Suprapubic skin (tissue), 4 donors: ENCODE data around the gene LYL1. TPM values are rescaled to one million over a fixed set of nuclear protein-coding genes. Genes with fewer than 3 reads are reported as not detected.

Source experiments
- DNase-seq, 2 donors: peaks; one replicate each; pipeline ENCODE4 v3.0.0-alpha.2; 2019; ENCODE audit warnings: low spot score in 2 of 2
- H3K27ac ChIP-seq: fragments of 200-600 bp; sonication (generic); one replicate; pipeline ENCODE4 v1.5.1; 2019
- H3K27me3 ChIP-seq: fragments of 200-600 bp; sonication (generic); one replicate; pipeline ENCODE4 v1.5.1; 2019
- H3K36me3 ChIP-seq: fragments of 200-600 bp; sonication (generic); one replicate; pipeline ENCODE4 v1.5.1; 2019
- H3K4me1 ChIP-seq: fragments of 200-600 bp; sonication (generic); one replicate; pipeline ENCODE4 v1.5.1; 2019
- H3K4me3 ChIP-seq: fragments of 200-600 bp; sonication (generic); one replicate; pipeline ENCODE4 v1.5.1; 2019; ENCODE audit warnings: mild to moderate bottlenecking
- H3K9me3 ChIP-seq: fragments of 200-600 bp; sonication (generic); one replicate; pipeline ENCODE4 v1.5.1; 2019
- EP300 ChIP-seq: sonication (generic); formaldehyde crosslinking; IDR thresholded peaks from one replicate; pipeline ENCODE4 v1.6.1; 2017; ENCODE audit warnings: antibody characterized with exemption
- POLR2A ChIP-seq, 2 donors: fragments of 450-650 bp; IDR thresholded peaks; one replicate each; pipeline ENCODE4 v1.6.1; 2017; ENCODE audit warnings: antibody characterized with exemption in 2 of 2, mild to moderate bottlenecking in 2 of 2, moderate library complexity in 2 of 2
- POLR2AphosphoS5 ChIP-seq, 3 donors: sonication (generic); formaldehyde crosslinking; IDR thresholded peaks; one replicate each; pipeline ENCODE4 v1.6.1; 2017; ENCODE audit warnings: antibody characterized with exemption in 3 of 3
- WGBS: methylation state at CpG from one replicate; pipeline ENCODE4 v1.1.5; 2018; 5-methylcytosine and 5-hydroxymethylcytosine counted together
- total RNA-seq, 4 donors: library from RNA; depleted of rRNA; stranded (reverse); fragments of >200 nt; gene quantifications; one replicate each; pipeline ENCODE4 v1.1.0, GENCODE V29; 2016
- TF ChIP-seq, protein P1 (sequence below), 2 donors: fragments of 200-600 bp in 1 of 2; fragments of 450-650 bp in 1 of 2; sonication (generic) in 1 of 2; IDR thresholded peaks; one replicate each; pipeline ENCODE4 v1.5.1; 2016 to 2019; ENCODE audit warnings: antibody characterized with exemption in 2 of 2, mild to moderate bottlenecking in 1 of 2, moderate library complexity in 1 of 2

Gene LYL1
- total RNA-seq, 4 donors from 2014 or later = 1.5 to 2.7 (median 2.2) TPM

DNA sequence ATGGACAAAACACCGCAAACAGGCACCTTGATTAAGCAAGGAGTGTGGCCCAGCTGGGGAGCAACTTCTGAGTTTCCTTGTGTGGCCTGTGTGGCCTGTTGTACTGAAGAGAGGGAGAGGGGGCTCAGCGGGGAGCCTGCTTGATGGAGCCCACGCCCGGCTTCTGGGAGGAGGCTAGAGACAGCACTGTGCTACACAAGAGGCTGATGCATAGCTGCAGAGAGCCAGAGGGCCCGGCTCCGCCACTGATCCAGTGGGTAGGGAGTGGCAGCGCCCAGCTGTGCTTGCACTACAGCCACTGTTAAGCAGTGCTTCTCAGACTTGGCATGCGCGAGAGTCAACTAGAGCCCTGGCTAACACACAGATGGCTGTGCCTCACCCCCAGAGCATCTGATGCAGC, 19.0 kb downstream of the LYL1 start:
- no peaks in the 10 kb centered on the region for H3K27me3 ChIP-seq
- H3K36me3 ChIP-seq = peaks cover 71% of the 10 kb centered on the region
- peaks cover 35% of the 10 kb centered on the region for H3K4me1 ChIP-seq
- WGBS = 0% methylated on average over 1 of the region's 9 CpGs
- H3K4me3 ChIP-seq = no peak overlapping the region
- H3K27ac ChIP-seq = peak overlapping the region; percentile 54
- DNase-seq = no peak
- TF ChIP-seq POLR2A (IDR thresholded peaks at IDR 0.05) (no peak), EP300 (no peak), POLR2AphosphoS5 (IDR thresholded peaks at IDR 0.05) (no peak)
- TF ChIP-seq, protein P1, sequence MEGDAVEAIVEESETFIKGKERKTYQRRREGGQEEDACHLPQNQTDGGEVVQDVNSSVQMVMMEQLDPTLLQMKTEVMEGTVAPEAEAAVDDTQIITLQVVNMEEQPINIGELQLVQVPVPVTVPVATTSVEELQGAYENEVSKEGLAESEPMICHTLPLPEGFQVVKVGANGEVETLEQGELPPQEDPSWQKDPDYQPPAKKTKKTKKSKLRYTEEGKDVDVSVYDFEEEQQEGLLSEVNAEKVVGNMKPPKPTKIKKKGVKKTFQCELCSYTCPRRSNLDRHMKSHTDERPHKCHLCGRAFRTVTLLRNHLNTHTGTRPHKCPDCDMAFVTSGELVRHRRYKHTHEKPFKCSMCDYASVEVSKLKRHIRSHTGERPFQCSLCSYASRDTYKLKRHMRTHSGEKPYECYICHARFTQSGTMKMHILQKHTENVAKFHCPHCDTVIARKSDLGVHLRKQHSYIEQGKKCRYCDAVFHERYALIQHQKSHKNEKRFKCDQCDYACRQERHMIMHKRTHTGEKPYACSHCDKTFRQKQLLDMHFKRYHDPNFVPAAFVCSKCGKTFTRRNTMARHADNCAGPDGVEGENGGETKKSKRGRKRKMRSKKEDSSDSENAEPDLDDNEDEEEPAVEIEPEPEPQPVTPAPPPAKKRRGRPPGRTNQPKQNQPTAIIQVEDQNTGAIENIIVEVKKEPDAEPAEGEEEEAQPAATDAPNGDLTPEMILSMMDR (IDR thresholded peaks at IDR 0.05) = no peak
- no peaks in the 10 kb centered on the region for H3K9me3 ChIP-seq

DNA sequence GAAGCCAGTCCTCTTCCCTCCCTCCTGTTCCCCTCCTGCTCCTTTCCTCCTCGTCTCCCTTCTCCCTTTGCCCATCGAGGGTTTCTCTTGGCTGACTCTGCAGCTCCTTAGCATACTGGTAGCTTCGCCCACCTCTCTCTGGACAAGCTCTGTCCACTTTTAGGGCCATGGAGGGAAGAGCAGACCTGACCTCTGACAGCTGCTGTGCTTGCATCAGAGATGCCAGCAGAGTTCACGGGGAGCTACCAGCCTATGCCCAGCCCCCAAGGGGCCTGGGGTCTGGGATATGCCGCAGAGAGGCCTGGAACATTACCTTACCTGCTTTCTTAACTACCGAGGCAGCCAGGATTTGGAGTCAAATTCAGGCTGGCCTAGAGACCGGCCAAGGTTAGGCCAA, 19.7 kb downstream of the LYL1 start:
- Histone ChIP-seq H3K4me1 (peaks cover 41% of the 10 kb centered on the region), H3K9me3 (no peaks in the 10 kb centered on the region), H3K27me3 (no peaks in the 10 kb centered on the region), H3K4me3 (no peak overlapping the region), H3K36me3 (peaks cover 77% of the 10 kb centered on the region), H3K27ac (peak overlapping the region; percentile 54)
- no peak for DNase-seq
- TF ChIP-seq POLR2A (IDR thresholded peaks at IDR 0.05) = no peak
- TF ChIP-seq, protein P1 (IDR thresholded peaks at IDR 0.05) = no peak
- TF ChIP-seq EP300 = no peak
- TF ChIP-seq POLR2AphosphoS5 (IDR thresholded peaks at IDR 0.05) = no peak
- 56% methylated on average over 4 of the region's 7 CpGs for WGBS

DNA sequence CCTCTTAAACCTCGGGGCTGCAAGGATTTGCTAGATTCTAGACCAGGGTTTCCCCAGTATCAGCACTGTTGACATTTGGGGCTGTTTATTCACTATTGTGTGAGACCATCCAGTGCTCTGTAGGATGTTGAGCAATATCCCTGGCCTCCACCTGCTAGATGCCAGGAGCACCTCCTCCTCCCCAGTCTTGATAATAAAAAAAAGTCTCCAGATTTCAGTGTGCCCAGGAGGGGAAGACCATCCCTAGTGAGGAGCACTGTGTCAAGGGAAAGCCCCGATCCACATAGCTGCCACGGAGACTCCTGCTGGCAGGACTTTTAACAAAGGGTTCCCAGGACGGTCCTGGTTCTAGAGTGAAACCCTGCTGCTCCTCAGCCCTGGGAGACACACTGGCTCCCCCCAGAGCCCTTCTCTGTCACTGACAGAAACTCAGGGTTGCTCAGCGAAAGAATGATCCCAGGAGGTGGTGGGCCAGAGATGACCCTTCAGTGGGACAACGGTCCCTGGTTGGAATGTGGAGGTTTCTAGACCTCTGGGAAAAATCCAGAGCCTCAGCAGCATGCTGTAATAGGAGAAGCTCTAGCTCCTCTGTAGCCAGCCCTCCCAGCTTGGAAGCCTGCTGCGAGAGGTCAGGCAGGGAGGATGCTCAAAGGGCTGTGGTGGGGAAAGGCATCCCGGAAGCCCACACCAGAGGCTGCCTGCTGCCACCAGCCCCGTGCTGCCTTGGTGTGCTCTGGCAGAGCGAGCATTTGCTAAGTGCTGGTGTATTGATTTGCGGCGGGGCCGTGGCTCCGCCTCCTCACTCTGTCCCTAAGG, 20.3 kb downstream of the LYL1 start:
- DNase-seq = no peak
- peak overlapping the region; percentile 54 for H3K27ac ChIP-seq

DNA sequence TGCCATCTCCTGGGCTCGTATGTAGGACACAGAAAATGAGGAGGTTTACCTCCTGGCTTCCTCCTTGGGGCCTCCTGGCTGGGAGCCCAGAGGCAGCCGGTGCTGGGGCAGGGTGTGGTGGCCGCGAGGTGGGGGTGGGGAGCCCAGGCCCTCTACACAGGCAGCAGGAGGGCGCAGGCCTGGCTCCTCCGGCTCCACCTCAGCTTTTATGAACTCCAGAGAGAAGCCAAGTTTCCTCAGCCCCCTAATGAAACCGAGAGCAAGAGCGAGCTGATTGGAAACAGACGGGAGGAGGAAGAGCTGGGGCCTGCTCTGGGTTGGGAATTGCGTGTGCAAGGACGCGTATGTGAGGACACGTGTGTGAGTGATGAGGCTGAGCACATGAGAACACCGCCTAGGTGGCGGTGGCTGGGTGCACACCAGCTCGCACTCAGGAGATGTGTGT, 23.1 kb downstream of the LYL1 start:
- WGBS = 36% methylated on average over 6 of the region's 16 CpGs
- TF ChIP-seq, protein P1 (IDR thresholded peaks at IDR 0.05) = no peak
- TF ChIP-seq EP300 (no peak), POLR2AphosphoS5 (IDR thresholded peaks at IDR 0.05) (no peak), POLR2A (IDR thresholded peaks at IDR 0.05) (no peak)
- DNase-seq = no peak
- Histone ChIP-seq H3K36me3 (peaks cover 74% of the 10 kb centered on the region), H3K4me3 (no peak overlapping the region), H3K27ac (peak overlapping the region; percentile 83), H3K4me1 (peaks cover 57% of the 10 kb centered on the region), H3K27me3 (no peaks in the 10 kb centered on the region), H3K9me3 (no peaks in the 10 kb centered on the region)

More for the DNA sequence above, 20.3 kb downstream of the LYL1 start:
- no peak overlapping the region for H3K4me3 ChIP-seq
- WGBS = 55% methylated on average over 13 of the region's 14 CpGs
- H3K4me1 ChIP-seq = peaks cover 47% of the 10 kb centered on the region
- TF ChIP-seq, protein P1 (IDR thresholded peaks at IDR 0.05) = no peak
- TF ChIP-seq EP300 (no peak), POLR2AphosphoS5 (IDR thresholded peaks at IDR 0.05) (peak in 1 of 3 donors; percentile 20)
- peaks cover 82% of the 10 kb centered on the region for H3K36me3 ChIP-seq
- no peaks in the 10 kb centered on the region for H3K9me3 ChIP-seq
- no peaks in the 10 kb centered on the region for H3K27me3 ChIP-seq

DNA sequence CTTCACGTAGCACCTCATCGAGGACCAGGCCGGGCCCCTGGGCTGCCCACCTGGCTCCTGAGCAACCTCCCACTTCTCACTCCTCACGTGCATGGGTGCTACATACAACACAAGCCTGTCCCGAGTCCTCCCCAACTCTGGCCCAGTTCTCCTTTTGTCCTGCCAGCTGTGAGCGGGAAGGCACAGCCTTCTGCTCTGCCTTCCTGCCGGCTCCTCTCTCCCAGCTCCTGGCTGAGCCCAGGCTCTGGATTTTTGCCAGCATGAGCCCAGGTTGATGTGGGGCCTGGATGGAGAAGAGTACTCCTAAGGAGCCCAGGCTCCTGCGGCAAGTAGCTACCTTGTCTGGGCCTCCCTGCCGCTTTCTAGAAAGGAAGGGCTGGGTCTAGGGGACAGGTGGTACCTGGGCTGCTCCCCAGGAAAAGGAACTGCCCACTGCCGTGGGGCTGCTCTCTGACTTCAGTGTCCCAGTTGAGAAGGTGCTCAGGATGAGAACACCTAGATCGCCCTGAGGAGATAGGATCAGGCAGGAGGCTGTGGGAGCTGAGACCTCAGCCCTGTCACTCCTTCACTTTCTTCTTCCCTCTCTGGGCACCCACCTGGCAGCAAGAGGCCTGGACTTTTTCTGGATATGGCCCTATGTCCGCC, 23.6 kb downstream of the LYL1 start:
- TF ChIP-seq POLR2A (IDR thresholded peaks at IDR 0.05) = no peak
- TF ChIP-seq, protein P1 (IDR thresholded peaks at IDR 0.05) = no peak
- TF ChIP-seq POLR2AphosphoS5 (IDR thresholded peaks at IDR 0.05) = no peak
- no peak for TF ChIP-seq EP300
- peaks cover 74% of the 10 kb centered on the region for H3K36me3 ChIP-seq
- H3K27ac ChIP-seq = peak overlapping the region; percentile 83
- peaks cover 60% of the 10 kb centered on the region for H3K4me1 ChIP-seq
- no peaks in the 10 kb centered on the region for H3K9me3 ChIP-seq
- H3K4me3 ChIP-seq = no peak overlapping the region
- no peaks in the 10 kb centered on the region for H3K27me3 ChIP-seq
- DNase-seq = no peak
- 29% methylated on average over 6 of the region's 12 CpGs for WGBS
